Measurements from ENCODE around the gene LIMS1.

Gene LIMS1

DNA sequence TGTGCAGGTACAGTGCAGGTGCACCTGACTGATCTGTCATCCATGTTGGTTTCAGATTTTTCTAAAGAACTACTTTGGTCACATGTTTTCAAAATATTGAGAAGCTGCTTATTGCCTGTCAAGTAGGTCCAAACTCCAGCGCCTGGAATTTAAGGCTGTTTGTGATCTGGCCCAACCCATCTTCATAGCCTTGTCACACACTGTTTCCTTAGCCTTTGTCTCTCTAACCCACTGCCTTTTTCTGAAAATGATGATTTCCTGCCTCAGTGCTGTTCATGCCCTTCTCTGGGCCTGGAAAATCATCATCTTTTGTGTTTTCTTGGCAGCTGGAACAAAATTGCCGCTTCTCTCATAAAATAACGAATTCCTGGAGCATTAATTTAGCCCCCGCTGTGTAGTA, 7.2 kb downstream of the LIMS1 start:
- no peak overlapping the region for H3K4me3 ChIP-seq (ENCODE audit: low read depth, low read length)
- no peak for DNase-seq (ENCODE audit: low read depth)
- TF ChIP-seq, protein P1, sequence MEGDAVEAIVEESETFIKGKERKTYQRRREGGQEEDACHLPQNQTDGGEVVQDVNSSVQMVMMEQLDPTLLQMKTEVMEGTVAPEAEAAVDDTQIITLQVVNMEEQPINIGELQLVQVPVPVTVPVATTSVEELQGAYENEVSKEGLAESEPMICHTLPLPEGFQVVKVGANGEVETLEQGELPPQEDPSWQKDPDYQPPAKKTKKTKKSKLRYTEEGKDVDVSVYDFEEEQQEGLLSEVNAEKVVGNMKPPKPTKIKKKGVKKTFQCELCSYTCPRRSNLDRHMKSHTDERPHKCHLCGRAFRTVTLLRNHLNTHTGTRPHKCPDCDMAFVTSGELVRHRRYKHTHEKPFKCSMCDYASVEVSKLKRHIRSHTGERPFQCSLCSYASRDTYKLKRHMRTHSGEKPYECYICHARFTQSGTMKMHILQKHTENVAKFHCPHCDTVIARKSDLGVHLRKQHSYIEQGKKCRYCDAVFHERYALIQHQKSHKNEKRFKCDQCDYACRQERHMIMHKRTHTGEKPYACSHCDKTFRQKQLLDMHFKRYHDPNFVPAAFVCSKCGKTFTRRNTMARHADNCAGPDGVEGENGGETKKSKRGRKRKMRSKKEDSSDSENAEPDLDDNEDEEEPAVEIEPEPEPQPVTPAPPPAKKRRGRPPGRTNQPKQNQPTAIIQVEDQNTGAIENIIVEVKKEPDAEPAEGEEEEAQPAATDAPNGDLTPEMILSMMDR (IDR thresholded peaks at IDR 0.05; ENCODE audit: insufficient read depth, low read depth, low read length, missing control alignments), result no peak

- TF ChIP-seq, protein P1 (IDR thresholded peaks at IDR 0.05; ENCODE audit: insufficient read depth, low read depth, low read length, missing control alignments), result no peak
- no peak for DNase-seq (ENCODE audit: low read depth)
- H3K4me3 ChIP-seq (ENCODE audit: low read depth, low read length), result no peak overlapping the region
Measured at GRCh38 chr2:108542071-108542470, 7.8 kb downstream of the LIMS1 start.

DNA sequence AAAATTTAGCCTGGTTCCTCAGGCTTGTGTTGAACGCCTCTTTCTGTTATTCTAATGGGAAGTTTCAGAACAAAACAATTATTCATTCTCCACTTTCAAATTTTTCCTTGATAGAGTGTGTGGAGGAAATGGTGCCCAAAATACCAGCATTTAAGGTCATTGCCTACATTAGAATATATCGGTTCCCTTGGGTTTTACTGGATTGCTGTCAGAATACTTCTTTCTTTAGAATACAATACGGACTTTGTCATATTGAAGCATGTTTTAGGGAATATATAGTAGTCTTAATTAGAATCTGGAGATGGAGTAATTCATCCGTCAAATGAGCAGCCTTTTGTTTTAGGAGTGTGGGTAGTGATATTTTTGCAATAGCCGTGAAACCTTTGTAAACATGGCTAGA, 13.3 kb downstream of the LIMS1 start:
- no peak overlapping the region for H3K4me3 ChIP-seq (ENCODE audit: low read depth, low read length)
- TF ChIP-seq, protein P1 (IDR thresholded peaks at IDR 0.05; ENCODE audit: insufficient read depth, low read depth, low read length, missing control alignments), result no peak
- DNase-seq (ENCODE audit: low read depth), result no peak

GRCh38 chr2:108548208-108549003, 14.1 kb downstream of the LIMS1 start:
- TF ChIP-seq, protein P1 (IDR thresholded peaks at IDR 0.05; ENCODE audit: insufficient read depth, low read depth, low read length, missing control alignments), result no peak
- DNase-seq (ENCODE audit: low read depth), result no peak
- no peak overlapping the region for H3K4me3 ChIP-seq (ENCODE audit: low read depth, low read length)

DNA sequence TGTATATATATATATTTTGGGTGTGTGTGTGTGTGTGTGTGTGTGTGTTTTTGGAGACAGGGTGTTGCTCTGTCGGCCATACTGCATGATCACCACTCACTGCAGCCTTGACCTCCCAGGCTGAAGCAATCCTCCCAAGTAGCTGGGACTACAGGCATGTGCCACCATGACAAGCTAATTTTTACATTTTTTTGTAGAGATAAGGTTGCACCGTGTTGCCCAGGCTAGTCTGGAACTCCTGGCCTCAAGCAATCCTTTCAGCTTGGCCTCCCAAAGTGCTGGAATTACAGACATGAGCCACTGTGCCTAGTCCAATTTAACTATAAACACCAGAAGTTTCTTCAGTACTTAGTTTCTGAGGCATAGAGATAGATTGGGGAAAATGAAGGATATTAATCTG, 18.3 kb downstream of the LIMS1 start:
- TF ChIP-seq, protein P1 (IDR thresholded peaks at IDR 0.05; ENCODE audit: insufficient read depth, low read depth, low read length, missing control alignments), result no peak
- H3K4me3 ChIP-seq (ENCODE audit: low read depth, low read length), result no peak overlapping the region
- DNase-seq (ENCODE audit: low read depth), result no peak

DNA sequence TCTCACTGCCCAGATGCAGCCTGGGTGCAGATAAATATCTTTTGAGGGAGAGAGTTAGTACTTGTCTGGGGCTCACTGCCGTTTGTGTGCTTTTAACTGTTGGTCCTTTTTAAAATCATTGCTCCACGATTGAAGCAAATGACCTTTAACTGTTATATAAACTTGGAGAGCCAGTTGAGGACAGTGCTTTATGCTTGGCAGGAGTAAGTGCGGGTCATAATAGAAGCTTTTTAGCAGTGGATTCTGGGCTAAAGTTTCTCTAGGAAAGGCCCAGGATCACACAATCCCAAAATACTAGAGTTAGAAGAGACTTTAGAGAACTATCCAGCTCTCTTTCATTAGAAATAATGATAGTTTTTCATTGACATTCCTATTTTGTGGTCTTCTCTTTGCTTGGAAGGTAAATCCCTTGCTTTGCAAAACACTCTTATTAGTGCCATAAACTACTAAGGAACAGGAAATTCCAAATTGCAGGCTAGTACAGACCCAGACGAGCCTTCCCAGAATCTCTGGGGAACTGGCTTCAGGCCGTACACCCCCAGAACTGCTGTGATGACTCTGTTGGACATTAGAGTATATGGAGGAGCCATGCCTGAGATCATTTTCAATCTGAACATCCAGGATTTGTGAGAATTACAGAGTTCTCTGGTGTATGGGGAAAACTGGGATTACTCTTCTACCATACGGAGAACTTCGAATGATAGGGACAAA, 19.1 kb downstream of the LIMS1 start:
- TF ChIP-seq, protein P1 (IDR thresholded peaks at IDR 0.05; ENCODE audit: insufficient read depth, low read depth, low read length, missing control alignments), result no peak
- no peak for DNase-seq (ENCODE audit: low read depth)
- H3K4me3 ChIP-seq (ENCODE audit: low read depth, low read length), result no peak overlapping the region
